Glutamatergic neuron (in vitro differentiated cells): Measurements from ENCODE around the gene NHS. TPM values are rescaled to one million over a fixed set of nuclear protein-coding genes. Genes with fewer than 3 reads are reported as not detected.

Experiments
- DNase-seq: peaks from one replicate; pipeline ENCODE4 v3.0.0; 2022
- H3K27ac Mint-ChIP-seq: one replicate; pipeline ENCODE4 v1.8.0; 2020; ENCODE audit warnings: mild to moderate bottlenecking, mixed read lengths, inconsistent platforms; ENCODE audit not compliant: unreplicated experiment
- H3K27me3 Mint-ChIP-seq: one replicate; pipeline ENCODE4 v1.8.0; 2020; ENCODE audit warnings: mild to moderate bottlenecking, moderate library complexity, mixed read lengths, inconsistent platforms; ENCODE audit not compliant: unreplicated experiment
- H3K36me3 Mint-ChIP-seq: one replicate; pipeline ENCODE4 v1.8.0; 2020; ENCODE audit warnings: mild to moderate bottlenecking, mixed read lengths, inconsistent platforms; ENCODE audit not compliant: unreplicated experiment
- H3K4me1 Mint-ChIP-seq: one replicate; pipeline ENCODE4 v1.8.0; 2020; ENCODE audit warnings: mild to moderate bottlenecking, low read depth, mixed read lengths, inconsistent platforms; ENCODE audit not compliant: unreplicated experiment
- H3K4me3 Mint-ChIP-seq: one replicate; pipeline ENCODE4 v1.8.0; 2020; ENCODE audit warnings: mild to moderate bottlenecking, mixed read lengths, inconsistent platforms; ENCODE audit not compliant: unreplicated experiment
- H3K9me3 Mint-ChIP-seq: one replicate; pipeline ENCODE4 v1.8.0; 2020; ENCODE audit warnings: mild to moderate bottlenecking, moderate library complexity, mixed read lengths, inconsistent platforms; ENCODE audit not compliant: unreplicated experiment
- total RNA-seq: library from RNA; stranded (reverse); fragmentation: NEBNext Ultra II Directional; extraction: Animal tissue kit (Norgen Biotek cat#: 25700); gene quantifications from one replicate; pipeline ENCODE4 v1.2.1, GENCODE V29; 2021; ENCODE audit not compliant: unreplicated experiment
- TF ChIP-seq, protein P1 (sequence below): fragments of 200-600 bp; sonication (generic); IDR thresholded peaks from one replicate; pipeline ENCODE4 v1.5.0; 2021; ENCODE audit not compliant: partially characterized antibody, unreplicated experiment

The NHS gene
- total RNA-seq, 1 donor from 2014 or later, result 9.1 TPM

DNA sequence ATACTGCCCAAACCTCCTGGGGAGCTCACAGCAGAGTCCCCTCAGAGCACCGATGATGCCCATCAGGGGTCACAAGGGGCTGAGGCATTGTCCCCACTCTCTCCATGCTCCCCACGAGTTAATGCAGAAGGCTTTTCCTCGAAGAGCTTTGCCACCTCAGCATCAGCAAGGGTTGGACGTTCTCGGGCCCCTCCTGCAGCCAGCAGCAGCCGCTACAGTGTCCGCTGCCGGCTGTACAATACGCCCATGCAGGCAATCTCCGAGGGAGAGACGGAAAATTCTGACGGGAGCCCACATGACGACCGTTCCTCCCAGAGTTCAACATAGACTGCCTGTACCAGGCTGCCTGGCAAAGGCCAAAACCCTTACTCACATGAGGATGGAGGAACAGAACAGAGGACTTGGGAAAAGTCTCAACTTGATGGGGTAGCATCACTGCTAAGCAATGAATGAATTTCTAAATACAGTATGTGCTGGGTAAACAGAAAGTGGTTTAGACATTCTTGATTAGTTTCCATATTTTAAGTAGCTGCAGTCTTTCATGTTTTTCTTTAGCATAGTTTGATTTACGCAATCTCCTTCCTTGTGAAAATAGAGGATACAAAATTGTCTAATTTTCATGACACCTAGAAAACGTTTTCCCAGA is 357.3 kb downstream of the NHS start:
- no peaks in the 10 kb centered on the region for H3K9me3 Mint-ChIP-seq
- no peak for DNase-seq
- TF ChIP-seq, protein P1, sequence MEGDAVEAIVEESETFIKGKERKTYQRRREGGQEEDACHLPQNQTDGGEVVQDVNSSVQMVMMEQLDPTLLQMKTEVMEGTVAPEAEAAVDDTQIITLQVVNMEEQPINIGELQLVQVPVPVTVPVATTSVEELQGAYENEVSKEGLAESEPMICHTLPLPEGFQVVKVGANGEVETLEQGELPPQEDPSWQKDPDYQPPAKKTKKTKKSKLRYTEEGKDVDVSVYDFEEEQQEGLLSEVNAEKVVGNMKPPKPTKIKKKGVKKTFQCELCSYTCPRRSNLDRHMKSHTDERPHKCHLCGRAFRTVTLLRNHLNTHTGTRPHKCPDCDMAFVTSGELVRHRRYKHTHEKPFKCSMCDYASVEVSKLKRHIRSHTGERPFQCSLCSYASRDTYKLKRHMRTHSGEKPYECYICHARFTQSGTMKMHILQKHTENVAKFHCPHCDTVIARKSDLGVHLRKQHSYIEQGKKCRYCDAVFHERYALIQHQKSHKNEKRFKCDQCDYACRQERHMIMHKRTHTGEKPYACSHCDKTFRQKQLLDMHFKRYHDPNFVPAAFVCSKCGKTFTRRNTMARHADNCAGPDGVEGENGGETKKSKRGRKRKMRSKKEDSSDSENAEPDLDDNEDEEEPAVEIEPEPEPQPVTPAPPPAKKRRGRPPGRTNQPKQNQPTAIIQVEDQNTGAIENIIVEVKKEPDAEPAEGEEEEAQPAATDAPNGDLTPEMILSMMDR, result no peak
- no peaks in the 10 kb centered on the region for H3K36me3 Mint-ChIP-seq
- H3K27ac Mint-ChIP-seq, result no peak overlapping the region
- H3K27me3 Mint-ChIP-seq, result no peaks in the 10 kb centered on the region
- H3K4me1 Mint-ChIP-seq, result no peaks in the 10 kb centered on the region
- H3K4me3 Mint-ChIP-seq, result no peak overlapping the region

- H3K4me3 Mint-ChIP-seq, result no peak overlapping the region
- no peaks in the 10 kb centered on the region for H3K27me3 Mint-ChIP-seq
- H3K27ac Mint-ChIP-seq, result no peak overlapping the region
- TF ChIP-seq, protein P1, result no peak
- DNase-seq, result no peak
- no peaks in the 10 kb centered on the region for H3K4me1 Mint-ChIP-seq
- H3K36me3 Mint-ChIP-seq, result no peaks in the 10 kb centered on the region
- H3K9me3 Mint-ChIP-seq, result no peaks in the 10 kb centered on the region
These were observed 360.4 kb downstream of the NHS start for GRCh38 chrX:17735406-17735805.

DNA sequence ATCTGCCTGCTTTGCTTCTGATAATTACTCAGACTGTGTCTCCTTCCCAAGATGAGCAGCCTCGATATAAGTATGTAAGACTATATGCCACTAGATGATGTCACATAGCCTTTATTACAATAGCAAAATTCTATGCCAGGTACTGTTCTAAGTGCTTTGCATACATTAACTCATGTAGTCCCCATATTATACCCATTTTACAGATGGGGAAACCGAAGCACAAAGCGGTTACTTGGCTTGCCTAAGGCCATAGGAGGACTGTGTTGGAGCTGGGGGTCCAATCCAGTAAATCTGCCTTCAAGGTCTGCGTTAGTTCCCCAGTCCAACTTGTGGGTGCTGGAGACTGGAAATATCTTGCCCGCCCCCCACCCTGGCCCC is 361.5 kb downstream of the NHS start:
- H3K27me3 Mint-ChIP-seq, result no peaks in the 10 kb centered on the region
- H3K36me3 Mint-ChIP-seq, result no peaks in the 10 kb centered on the region
- no peak overlapping the region for H3K27ac Mint-ChIP-seq
- DNase-seq, result no peak
- TF ChIP-seq, protein P1, result no peak
- H3K4me3 Mint-ChIP-seq, result peak overlapping the region; percentile 76
- H3K4me1 Mint-ChIP-seq, result no peaks in the 10 kb centered on the region
- no peaks in the 10 kb centered on the region for H3K9me3 Mint-ChIP-seq

- Mint-ChIP-seq H3K27ac (no peak within 1 kb of the TSS), H3K36me3 (no peaks in the 10 kb centered on the region), H3K4me3 (peak within 1 kb of the TSS; percentile 95), H3K4me1 (no peaks in the 10 kb centered on the region), H3K9me3 (no peaks in the 10 kb centered on the region), H3K27me3 (no peaks in the 10 kb centered on the region)
- TF ChIP-seq, protein P1, result no peak
- DNase-seq, result peak; percentile 93
These were observed 362.1 kb downstream of the NHS start, which contains the start of gene SCML1 for GRCh38 chrX:17736856-17737709. Gene SCML1 (plus strand): TSS chrX:17737493. CDS start chrX:17744187, 6,694 bp downstream.

DNA sequence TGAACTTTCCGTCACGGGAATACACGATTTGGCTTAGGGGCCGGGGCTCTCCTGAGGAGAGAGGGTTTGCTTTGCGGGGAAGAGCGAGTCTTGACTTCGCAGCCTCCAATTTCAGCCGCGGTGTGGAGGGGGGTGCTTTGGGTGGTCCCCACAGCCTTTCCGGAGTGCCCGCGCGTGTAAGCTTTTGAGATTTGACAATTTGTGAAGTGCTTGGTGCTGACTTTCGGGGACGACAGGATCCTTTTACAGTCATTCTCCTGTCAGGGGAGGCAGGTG is 362.6 kb downstream of the NHS start:
- TF ChIP-seq, protein P1, result no peak
- no peaks in the 10 kb centered on the region for H3K27me3 Mint-ChIP-seq
- H3K9me3 Mint-ChIP-seq, result no peaks in the 10 kb centered on the region
- H3K4me3 Mint-ChIP-seq, result peak overlapping the region; percentile 95
- DNase-seq, result no peak
- H3K27ac Mint-ChIP-seq, result no peak overlapping the region
- no peaks in the 10 kb centered on the region for H3K36me3 Mint-ChIP-seq
- no peaks in the 10 kb centered on the region for H3K4me1 Mint-ChIP-seq
